ENCODE data around the gene KLHL1.

- TF ChIP-seq CTCF (IDR thresholded peaks at IDR 0.05) (no peak), POLR2AphosphoS5 (IDR thresholded peaks at IDR 0.05; ENCODE audit: insufficient read depth in 1 of 2, low read depth in 1 of 2) (no peak), POLR2A (IDR thresholded peaks at IDR 0.05) (no peak)
Measured at GRCh38 chr13:69809152-69809551, 299.1 kb downstream of the KLHL1 start.

Data from vagina (tissue), 2 donors.